KOPT-K1 (cell line): ENCODE data around the gene ZBED5.
A peak's percentile ranks its signal among the peaks of the same experiment; 100 is the strongest.
"Not testable (repeated sequence)": the region's sequence is repeated elsewhere in the genome, so short reads cannot be mapped to it uniquely, and the experiment has no call there.

ENCODE experiments used
- H3K27ac ChIP-seq: fragments of 200-600 bp; sonication (generic); 2 replicates; pipeline ENCODE4 v1.5.1; 2016; ENCODE audit warnings: antibody characterized with exemption, mild to moderate bottlenecking, low read depth, low read length; ENCODE audit not compliant: poor library complexity, severe bottlenecking
- H3K36me3 ChIP-seq: fragments of 200-600 bp; sonication (generic); 2 replicates; pipeline ENCODE4 v1.5.1; 2017; ENCODE audit warnings: antibody characterized with exemption, mild to moderate bottlenecking, low read length, moderate library complexity; ENCODE audit not compliant: insufficient read depth
- H3K9me3 ChIP-seq: fragments of 200-600 bp; sonication (generic); 2 replicates; pipeline ENCODE4 v1.5.1; 2017; ENCODE audit warnings: antibody characterized with exemption, low read length, mild to moderate bottlenecking; ENCODE audit not compliant: insufficient read depth, poor library complexity, severe bottlenecking

The ZBED5 gene

GRCh38 chr11:10828402-10828801 is 29.5 kb downstream of the ZBED5 start:
- Histone ChIP-seq H3K27ac (no peak overlapping the region), H3K36me3 (no peaks in the 10 kb centered on the region), H3K9me3 (peaks cover 3% of the 10 kb centered on the region)

GRCh38 chr11:10824888-10825287 is 33.0 kb downstream of the ZBED5 start:
- peaks cover 3% of the 10 kb centered on the region for H3K9me3 ChIP-seq
- no peak overlapping the region for H3K27ac ChIP-seq
- H3K36me3 ChIP-seq: no peaks in the 10 kb centered on the region

GRCh38 chr11:10823152-10823579 is 34.7 kb downstream of the ZBED5 start:
- Histone ChIP-seq H3K36me3 (no peaks in the 10 kb centered on the region), H3K27ac (no peak overlapping the region), H3K9me3 (no peaks in the 10 kb centered on the region)

- not testable (repeated sequence) for H3K27ac ChIP-seq, H3K9me3 ChIP-seq, H3K36me3 ChIP-seq
Measured at GRCh38 chr11:10822491-10822890, 35.4 kb downstream of the ZBED5 start.

- H3K9me3 ChIP-seq: no peaks in the 10 kb centered on the region
Measured at GRCh38 chr11:10818594-10818993, 39.3 kb downstream of the ZBED5 start.

GRCh38 chr11:10813945-10814344 is 43.9 kb downstream of the ZBED5 start:
- H3K9me3 ChIP-seq: no peaks in the 10 kb centered on the region
- no peaks in the 10 kb centered on the region for H3K36me3 ChIP-seq
- H3K27ac ChIP-seq: no peak overlapping the region

More at GRCh38 chr11:10818594-10818993, 39.3 kb downstream of the ZBED5 start:
- H3K36me3 ChIP-seq: no peaks in the 10 kb centered on the region
- H3K27ac ChIP-seq: no peak overlapping the region

GRCh38 chr11:10809373-10810160 is 48.3 kb downstream of the ZBED5 start:
- Histone ChIP-seq H3K9me3 (no peaks in the 10 kb centered on the region), H3K27ac (peak overlapping the region; percentile 99), H3K36me3 (peaks cover 30% of the 10 kb centered on the region)

GRCh38 chr11:10808553-10809372 is 49.1 kb downstream of the ZBED5 start, which contains the start of gene EIF4G2:
Gene EIF4G2, minus strand, starts transcription at chr11:10808926.
- Histone ChIP-seq H3K36me3 (peaks cover 38% of the 10 kb centered on the region), H3K9me3 (no peaks in the 10 kb centered on the region), H3K27ac (peak within 1 kb of the TSS; percentile 99)

- H3K27ac ChIP-seq: peak overlapping the region; percentile 99
- H3K9me3 ChIP-seq: no peaks in the 10 kb centered on the region
- peaks cover 44% of the 10 kb centered on the region for H3K36me3 ChIP-seq
Measured at GRCh38 chr11:10808235-10808552, 49.7 kb downstream of the ZBED5 start.

GRCh38 chr11:10807493-10808234 is 50.2 kb downstream of the ZBED5 start:
- H3K36me3 ChIP-seq: peaks cover 49% of the 10 kb centered on the region
- peak overlapping the region; percentile 99 for H3K27ac ChIP-seq
- no peaks in the 10 kb centered on the region for H3K9me3 ChIP-seq

GRCh38 chr11:10806206-10806605 is 51.6 kb downstream of the ZBED5 start:
- Histone ChIP-seq H3K9me3 (no peaks in the 10 kb centered on the region), H3K36me3 (peaks cover 63% of the 10 kb centered on the region), H3K27ac (no peak overlapping the region)

- Histone ChIP-seq H3K9me3 (no peaks in the 10 kb centered on the region), H3K27ac (no peak overlapping the region), H3K36me3 (peaks cover 68% of the 10 kb centered on the region)
Measured at GRCh38 chr11:10805741-10806140, 52.1 kb downstream of the ZBED5 start.

- Histone ChIP-seq H3K27ac (no peak overlapping the region), H3K9me3 (no peaks in the 10 kb centered on the region), H3K36me3 (peaks cover 89% of the 10 kb centered on the region)
Measured at GRCh38 chr11:10803676-10804075, 54.2 kb downstream of the ZBED5 start.
